ENCODE measurements around the gene SRCAP.
A peak's percentile ranks its signal among the peaks of the same experiment; 100 is the strongest.

The SRCAP gene

DNA sequence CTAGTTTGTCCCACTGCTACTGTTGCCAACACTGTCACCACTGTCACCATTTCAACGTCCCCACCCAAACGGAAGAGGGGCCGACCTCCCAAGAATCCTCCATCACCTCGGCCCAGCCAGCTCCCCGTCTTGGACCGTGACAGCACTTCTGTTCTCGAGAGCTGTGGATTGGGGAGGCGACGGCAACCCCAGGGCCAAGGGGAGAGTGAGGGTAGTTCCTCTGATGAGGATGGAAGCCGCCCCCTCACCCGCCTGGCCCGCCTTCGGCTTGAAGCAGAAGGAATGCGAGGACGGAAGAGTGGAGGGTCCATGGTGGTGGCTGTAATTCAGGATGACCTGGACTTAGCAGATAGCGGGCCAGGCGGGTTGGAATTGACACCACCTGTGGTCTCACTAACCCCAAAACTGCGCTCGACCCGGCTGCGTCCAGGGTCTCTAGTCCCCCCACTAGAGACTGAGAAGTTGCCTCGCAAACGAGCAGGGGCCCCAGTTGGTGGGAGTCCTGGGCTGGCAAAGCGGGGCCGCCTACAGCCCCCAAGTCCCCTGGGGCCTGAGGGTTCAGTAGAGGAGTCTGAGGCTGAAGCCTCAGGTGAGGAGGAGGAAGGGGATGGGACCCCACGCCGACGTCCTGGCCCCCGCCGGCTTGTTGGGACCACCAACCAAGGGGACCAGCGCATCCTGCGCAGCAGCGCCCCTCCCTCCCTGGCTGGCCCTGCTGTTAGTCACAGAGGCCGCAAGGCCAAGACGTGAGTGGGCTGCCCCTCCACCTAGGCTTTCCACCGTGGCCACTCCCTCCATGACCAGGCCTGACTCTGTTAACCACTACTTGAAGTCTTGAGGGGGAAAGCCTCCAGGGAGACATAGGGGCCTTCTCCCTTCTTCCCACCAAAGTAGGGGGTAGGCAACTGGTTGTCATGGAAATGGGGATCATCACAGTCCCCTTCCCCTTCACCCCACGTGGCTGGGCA lies 40.3 kb downstream of the SRCAP start:
- in situ Hi-C loops (cut with MboI; ENCODE audit: low sequenced_read_pairs), result no loop called here

DNA sequence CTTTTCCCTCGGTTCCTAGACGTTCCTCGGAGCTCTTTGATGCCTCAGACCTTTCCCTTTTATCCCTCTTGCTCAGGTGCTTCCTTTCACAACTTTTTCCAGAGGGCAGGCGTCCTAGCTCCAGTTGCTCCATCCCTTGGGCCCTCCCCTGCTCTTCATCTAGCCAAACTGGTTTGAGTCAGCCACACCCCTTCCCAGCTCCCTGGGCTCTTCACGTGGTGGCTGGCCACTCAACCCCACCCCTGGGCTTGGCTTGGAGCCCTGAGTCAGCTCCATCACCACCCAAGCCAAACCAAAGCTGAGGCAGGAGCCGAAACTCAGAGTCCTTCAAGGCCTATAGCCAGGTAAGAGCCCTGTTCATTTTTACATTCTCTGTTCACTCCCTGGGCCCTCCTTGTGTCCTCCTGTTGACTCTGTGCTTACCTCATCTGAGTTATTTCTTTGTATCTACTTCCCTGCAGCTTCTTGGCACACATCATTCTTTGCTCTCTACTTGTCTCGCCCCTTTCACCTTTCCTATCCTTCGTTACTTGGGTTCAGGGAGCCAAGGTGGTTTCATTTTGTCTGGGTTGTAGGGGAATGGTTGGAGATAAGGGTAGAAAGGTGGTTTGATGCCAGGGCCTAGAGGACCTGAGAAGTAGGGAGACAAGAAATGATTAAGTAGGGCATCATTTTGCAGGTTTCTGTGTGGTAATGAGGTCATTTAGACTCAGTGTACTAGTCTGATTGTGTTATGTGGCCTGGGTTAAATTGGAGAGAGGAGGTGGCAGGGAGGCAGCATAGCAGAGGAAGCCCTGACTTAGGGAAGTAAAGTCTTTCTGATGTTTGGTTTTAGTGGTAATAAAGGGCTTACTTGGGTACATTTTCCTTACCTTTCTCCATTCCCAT lies 41.6 kb downstream of the SRCAP start:
- H3K4me3 ChIP-seq, result no peak overlapping the region
- no peaks in the 10 kb centered on the region for H3K9me3 ChIP-seq
- H3K36me3 ChIP-seq (replicated peaks), result peaks cover 68% of the 10 kb centered on the region
- H3K27me3 ChIP-seq (ENCODE audit: low read depth), result no peaks in the 10 kb centered on the region
- in situ Hi-C loops (cut with MboI; ENCODE audit: low sequenced_read_pairs), result no loop called here
- no peak for DNase-seq (ENCODE audit: low spot score in 2 of 2)
- no peaks in the 10 kb centered on the region for H3K4me1 ChIP-seq

More for the DNA sequence above, 40.3 kb downstream of the SRCAP start:
- no peak for DNase-seq (ENCODE audit: low spot score in 2 of 2)
- Histone ChIP-seq H3K27me3 (ENCODE audit: low read depth) (no peaks in the 10 kb centered on the region), H3K4me3 (no peak overlapping the region), H3K4me1 (no peaks in the 10 kb centered on the region), H3K36me3 (replicated peaks) (peaks cover 66% of the 10 kb centered on the region), H3K9me3 (no peaks in the 10 kb centered on the region)

DNA sequence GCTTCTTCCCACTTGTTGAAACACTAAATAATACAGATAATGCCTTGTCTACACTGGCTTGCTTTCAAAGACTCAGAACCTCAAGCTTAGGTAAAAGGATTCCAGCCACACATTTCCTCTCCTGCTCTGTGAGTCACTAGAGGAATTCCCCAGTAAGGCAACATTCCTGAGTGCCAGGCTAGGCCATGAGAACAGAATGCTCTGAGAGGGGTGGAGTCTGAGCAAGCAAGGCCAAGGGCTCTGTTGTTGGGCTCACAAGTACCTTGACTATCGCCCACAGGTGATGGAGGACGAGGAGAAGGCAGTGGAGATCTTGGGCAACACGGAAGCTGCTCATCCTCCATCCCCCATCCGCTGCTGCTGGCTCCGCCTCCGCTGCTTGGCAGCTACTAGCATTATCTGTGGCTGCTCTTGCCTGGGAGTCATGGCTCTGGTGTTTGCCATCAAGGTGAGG lies 42.5 kb downstream of the SRCAP start:
- peaks cover 59% of the 10 kb centered on the region for H3K36me3 ChIP-seq (replicated peaks)
- in situ Hi-C loops (cut with MboI; ENCODE audit: low sequenced_read_pairs), result no loop called here
- no peaks in the 10 kb centered on the region for H3K4me1 ChIP-seq
- H3K4me3 ChIP-seq, result no peak overlapping the region
- no peaks in the 10 kb centered on the region for H3K9me3 ChIP-seq
- H3K27me3 ChIP-seq (ENCODE audit: low read depth), result no peaks in the 10 kb centered on the region
- no peak for DNase-seq (ENCODE audit: low spot score in 2 of 2)

GRCh38 chr16:30743716-30744115 lies 44.7 kb downstream of the SRCAP start:
- in situ Hi-C loops (cut with MboI; ENCODE audit: low sequenced_read_pairs), result no loop called here
- peaks cover 7% of the 10 kb centered on the region for H3K4me1 ChIP-seq
- peaks cover 37% of the 10 kb centered on the region for H3K36me3 ChIP-seq (replicated peaks)

DNA sequence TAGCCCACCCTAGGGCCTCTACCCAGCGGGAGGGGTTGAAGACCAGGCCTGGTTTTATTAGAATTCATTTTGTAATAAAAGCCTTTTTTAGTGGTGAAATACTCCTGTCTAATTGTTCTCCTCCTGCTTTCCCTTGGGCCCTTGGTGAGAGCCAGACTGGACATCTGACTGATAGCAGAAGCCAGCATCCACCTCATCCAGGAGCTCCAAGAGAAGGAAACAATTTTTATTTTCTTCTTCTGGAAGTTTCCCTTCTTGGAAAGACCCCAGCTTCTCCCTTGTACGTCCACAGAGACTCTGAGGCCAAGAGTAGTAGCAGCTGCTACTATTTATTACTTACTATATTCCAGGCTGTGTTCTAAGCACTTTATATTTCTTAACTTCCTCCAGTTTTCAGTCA lies 45.2 kb downstream of the SRCAP start:
- H3K4me3 ChIP-seq, result no peak overlapping the region
- in situ Hi-C loops (cut with MboI; ENCODE audit: low sequenced_read_pairs), result no loop called here
- no peak for DNase-seq (ENCODE audit: low spot score in 2 of 2)
- H3K36me3 ChIP-seq (replicated peaks), result peaks cover 32% of the 10 kb centered on the region
- no peaks in the 10 kb centered on the region for H3K27me3 ChIP-seq (ENCODE audit: low read depth)
- no peaks in the 10 kb centered on the region for H3K9me3 ChIP-seq
- H3K4me1 ChIP-seq, result peaks cover 7% of the 10 kb centered on the region

More at GRCh38 chr16:30743716-30744115, 44.7 kb downstream of the SRCAP start:
- H3K9me3 ChIP-seq, result no peaks in the 10 kb centered on the region
- no peaks in the 10 kb centered on the region for H3K27me3 ChIP-seq (ENCODE audit: low read depth)
- no peak overlapping the region for H3K4me3 ChIP-seq
- no peak for DNase-seq (ENCODE audit: low spot score in 2 of 2)

DNA sequence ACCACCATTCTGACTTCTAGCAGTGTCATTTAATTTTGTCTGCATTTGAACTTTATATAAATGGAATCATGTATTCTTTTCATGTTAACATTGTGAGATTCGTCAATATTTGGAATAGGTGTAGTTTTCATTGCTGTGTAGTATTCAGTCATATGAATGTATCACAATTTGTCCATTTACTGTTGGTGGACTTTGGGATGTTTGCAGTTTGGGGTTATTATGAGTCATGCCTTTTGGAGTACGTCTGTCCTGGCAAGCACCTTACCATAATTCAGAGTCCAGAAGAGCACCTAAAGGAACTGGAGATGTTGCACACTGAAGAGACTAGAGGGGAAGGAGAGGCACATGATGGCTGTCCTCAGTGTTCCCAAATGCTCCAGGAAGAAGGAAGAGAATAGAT lies 46.1 kb downstream of the SRCAP start:
- H3K36me3 ChIP-seq (replicated peaks), result peaks cover 27% of the 10 kb centered on the region
- peaks cover 11% of the 10 kb centered on the region for H3K4me1 ChIP-seq
- in situ Hi-C loops (cut with MboI; ENCODE audit: low sequenced_read_pairs), result no loop called here
- no peaks in the 10 kb centered on the region for H3K9me3 ChIP-seq
- H3K4me3 ChIP-seq, result no peak overlapping the region
- no peaks in the 10 kb centered on the region for H3K27me3 ChIP-seq (ENCODE audit: low read depth)
- no peak for DNase-seq (ENCODE audit: low spot score in 2 of 2)

DNA sequence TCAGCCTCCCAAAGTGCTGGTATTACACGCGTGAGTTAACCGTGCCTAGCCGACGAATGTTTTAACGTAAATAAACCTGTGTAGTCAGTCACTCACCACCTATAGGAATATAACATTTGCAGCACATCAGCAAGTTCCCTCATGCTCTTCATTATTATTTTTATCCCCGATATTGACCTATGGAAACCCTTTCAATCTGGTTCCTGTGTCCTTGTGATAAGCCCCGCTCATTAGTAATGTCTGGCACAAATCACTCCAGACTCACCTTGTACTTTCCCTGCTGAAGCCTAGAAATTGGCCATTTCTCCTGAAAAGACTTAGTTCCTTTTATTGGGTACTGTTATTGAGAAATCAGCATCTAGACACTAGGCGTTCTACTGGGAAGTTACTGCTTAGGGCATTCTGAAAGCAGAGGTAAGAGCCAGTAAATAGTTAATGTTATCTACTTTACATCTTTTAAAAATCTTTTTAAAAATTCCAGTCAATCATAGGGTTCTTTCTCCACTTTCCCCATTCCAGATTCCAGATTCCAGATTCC lies 47.7 kb downstream of the SRCAP start:
- Histone ChIP-seq H3K27me3 (ENCODE audit: low read depth) (no peaks in the 10 kb centered on the region), H3K4me1 (peaks cover 11% of the 10 kb centered on the region), H3K36me3 (replicated peaks) (peaks cover 27% of the 10 kb centered on the region), H3K9me3 (no peaks in the 10 kb centered on the region), H3K4me3 (no peak overlapping the region)
- no peak for DNase-seq (ENCODE audit: low spot score in 2 of 2)
- in situ Hi-C loops (cut with MboI; ENCODE audit: low sequenced_read_pairs), result no loop called here

GRCh38 chr16:30747331-30747730 lies 48.4 kb downstream of the SRCAP start:
- H3K36me3 ChIP-seq (replicated peaks), result peaks cover 22% of the 10 kb centered on the region
- H3K9me3 ChIP-seq, result no peaks in the 10 kb centered on the region
- H3K4me1 ChIP-seq, result peaks cover 11% of the 10 kb centered on the region
- DNase-seq (ENCODE audit: low spot score in 2 of 2), result no peak
- H3K4me3 ChIP-seq, result peak overlapping the region; percentile 79
- in situ Hi-C loops (cut with MboI; ENCODE audit: low sequenced_read_pairs), result no loop called here
- H3K27me3 ChIP-seq (ENCODE audit: low read depth), result no peaks in the 10 kb centered on the region

DNA sequence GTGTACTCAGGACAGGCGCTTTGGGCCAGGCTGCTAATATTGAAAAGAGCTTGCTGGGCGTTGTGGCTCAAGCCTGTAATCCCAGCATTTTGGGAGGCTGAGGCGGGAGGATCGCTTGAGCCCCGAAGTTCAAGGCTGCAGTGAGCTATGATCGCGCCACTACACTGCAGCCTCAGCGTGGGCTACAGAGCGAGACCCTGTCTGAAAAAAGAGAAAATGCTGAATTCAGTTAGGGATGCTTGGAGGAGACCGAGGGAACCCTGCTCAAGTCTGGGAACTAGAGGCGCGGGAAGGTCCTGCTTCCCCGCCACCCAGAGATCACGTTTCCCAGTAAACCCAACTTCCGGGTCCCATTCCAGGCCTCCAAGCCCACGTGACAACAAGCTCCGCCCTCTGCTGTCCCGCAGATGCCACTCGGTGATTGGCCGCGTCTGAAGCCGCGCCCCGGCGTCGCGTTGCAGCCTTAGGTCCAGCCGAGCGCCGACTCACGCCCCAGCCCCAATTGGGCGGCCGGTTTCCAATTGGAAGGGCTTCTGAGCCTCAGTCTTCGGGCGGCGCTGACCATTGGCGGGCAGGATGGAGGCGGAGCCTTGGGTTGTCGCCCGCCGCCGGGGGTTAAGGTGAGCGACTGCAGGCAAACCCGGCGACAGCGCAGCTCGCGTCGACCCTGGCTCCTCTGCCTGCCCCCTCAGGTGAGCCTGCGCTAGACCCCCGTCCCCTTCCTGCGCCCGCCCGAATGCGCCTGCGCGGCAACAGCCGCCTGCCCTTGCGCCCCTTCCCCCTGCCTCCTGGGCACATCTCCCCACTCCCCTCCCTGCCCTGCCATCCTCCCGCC lies 49.0 kb downstream of the SRCAP start, which contains the start of gene PHKG2:
Gene PHKG2 (plus strand): TSS at position 627 of the 835 bp plus-strand sequence. CDS start 396 bp downstream, outside the sequence.
- H3K36me3 ChIP-seq (replicated peaks), result peaks cover 27% of the 10 kb centered on the region
- H3K27me3 ChIP-seq (ENCODE audit: low read depth), result no peaks in the 10 kb centered on the region
- H3K4me3 ChIP-seq, result peak within 1 kb of the TSS; percentile 79
- H3K4me1 ChIP-seq, result peaks cover 11% of the 10 kb centered on the region
- DNase-seq (ENCODE audit: low spot score in 2 of 2), result peak; percentile 98 to 100
- in situ Hi-C loops (cut with MboI; ENCODE audit: low sequenced_read_pairs), result no loop called here
- no peaks in the 10 kb centered on the region for H3K9me3 ChIP-seq

DNA sequence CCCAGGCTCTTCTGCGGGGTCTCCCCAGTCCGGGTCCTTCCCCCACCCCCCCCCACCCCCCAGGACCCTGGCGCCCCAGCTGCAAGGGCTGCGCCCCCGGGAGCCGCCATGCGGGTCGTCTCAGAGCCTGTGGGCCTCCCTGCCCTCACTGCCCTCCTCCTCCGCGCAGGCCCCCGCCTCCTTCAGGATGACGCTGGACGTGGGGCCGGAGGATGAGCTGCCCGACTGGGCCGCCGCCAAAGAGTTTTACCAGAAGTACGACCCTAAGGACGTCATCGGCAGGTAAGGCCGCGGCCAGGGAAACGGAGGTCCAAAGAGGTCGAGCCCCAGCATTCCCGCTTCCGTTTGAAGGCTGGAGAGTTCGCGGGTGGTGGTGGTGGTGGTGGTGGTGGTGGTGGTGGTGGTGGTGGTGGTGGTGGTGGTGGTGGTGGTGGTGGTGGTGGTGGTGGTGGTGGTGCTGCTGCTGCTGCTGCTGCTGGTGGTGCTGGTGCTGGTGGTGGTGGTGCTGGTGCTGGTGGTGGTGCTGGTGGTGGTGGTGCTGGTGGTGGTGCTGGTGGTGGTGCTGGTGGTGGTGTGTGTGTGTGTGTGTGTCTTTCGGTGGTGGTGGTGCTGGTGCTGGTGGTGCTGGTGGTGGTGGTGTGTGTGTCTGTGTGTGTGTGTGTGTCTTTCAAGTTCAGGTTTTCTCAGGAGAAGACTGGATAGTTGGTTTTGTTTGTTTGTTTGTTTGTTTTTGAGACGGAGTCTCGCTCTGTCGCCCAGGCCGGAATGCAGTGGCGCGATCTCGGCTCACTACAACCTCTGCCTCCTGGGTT lies 49.9 kb downstream of the SRCAP start:
- H3K27me3 ChIP-seq (ENCODE audit: low read depth), result no peaks in the 10 kb centered on the region
- peak in 1 of 2 experiments; percentile 52 for DNase-seq (ENCODE audit: low spot score in 2 of 2)
- H3K4me1 ChIP-seq, result peaks cover 11% of the 10 kb centered on the region
- no peaks in the 10 kb centered on the region for H3K9me3 ChIP-seq
- peaks cover 34% of the 10 kb centered on the region for H3K36me3 ChIP-seq (replicated peaks)
- H3K4me3 ChIP-seq, result peak overlapping the region; percentile 79
- in situ Hi-C loops (cut with MboI; ENCODE audit: low sequenced_read_pairs), result no loop called here

DNA sequence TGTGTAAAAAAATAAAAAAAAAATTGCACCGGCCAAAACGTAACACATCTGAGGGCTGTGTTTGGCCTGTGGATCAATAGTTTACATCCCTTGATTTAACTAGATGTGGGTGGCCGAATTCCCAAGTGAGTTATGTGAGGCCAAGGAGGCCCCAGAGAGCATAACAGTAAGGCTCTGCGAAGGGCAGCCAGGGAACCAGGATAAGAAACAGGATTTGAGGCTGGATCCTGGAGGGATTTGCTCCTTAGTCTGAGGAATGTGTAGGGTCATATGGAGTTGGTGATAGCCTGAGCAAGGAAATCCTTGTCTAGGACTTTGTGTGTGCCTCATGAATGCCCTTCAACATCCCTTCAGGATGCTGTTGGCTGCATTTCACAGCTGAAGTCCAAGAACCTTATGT lies 51.2 kb downstream of the SRCAP start:
- peaks cover 35% of the 10 kb centered on the region for H3K36me3 ChIP-seq (replicated peaks)
- DNase-seq (ENCODE audit: low spot score in 2 of 2), result no peak
- in situ Hi-C loops (cut with MboI; ENCODE audit: low sequenced_read_pairs), result no loop called here
- peaks cover 11% of the 10 kb centered on the region for H3K4me1 ChIP-seq
- no peak overlapping the region for H3K4me3 ChIP-seq
- no peaks in the 10 kb centered on the region for H3K27me3 ChIP-seq (ENCODE audit: low read depth)
- no peaks in the 10 kb centered on the region for H3K9me3 ChIP-seq

DNA sequence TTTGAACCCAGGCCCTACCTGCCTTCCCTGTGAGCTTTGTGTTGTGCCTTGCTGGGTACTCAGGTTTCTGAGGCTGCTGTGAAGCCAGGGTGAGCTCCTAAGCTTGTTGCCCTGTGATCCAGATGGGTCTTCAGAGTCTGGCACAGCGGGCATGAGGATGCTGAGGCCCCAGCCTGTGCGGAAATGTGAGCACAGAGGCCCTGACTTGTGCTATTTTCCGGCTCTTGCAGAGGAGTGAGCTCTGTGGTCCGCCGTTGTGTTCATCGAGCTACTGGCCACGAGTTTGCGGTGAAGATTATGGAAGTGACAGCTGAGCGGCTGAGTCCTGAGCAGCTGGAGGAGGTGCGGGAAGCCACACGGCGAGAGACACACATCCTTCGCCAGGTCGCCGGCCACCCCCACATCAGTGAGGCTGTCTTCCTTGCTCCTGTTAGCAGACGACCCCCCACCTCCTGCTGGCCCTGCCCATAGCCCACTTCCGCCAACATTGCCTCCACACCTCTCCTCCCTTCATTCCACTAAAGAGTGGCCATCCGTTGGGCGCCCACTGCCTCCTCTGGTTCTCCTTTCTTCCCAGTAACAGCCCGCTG lies 52.0 kb downstream of the SRCAP start:
- no peaks in the 10 kb centered on the region for H3K27me3 ChIP-seq (ENCODE audit: low read depth)
- no peak overlapping the region for H3K4me3 ChIP-seq
- H3K4me1 ChIP-seq, result peaks cover 11% of the 10 kb centered on the region
- H3K36me3 ChIP-seq (replicated peaks), result peaks cover 37% of the 10 kb centered on the region
- H3K9me3 ChIP-seq, result no peaks in the 10 kb centered on the region
- no peak for DNase-seq (ENCODE audit: low spot score in 2 of 2)
- in situ Hi-C loops (cut with MboI; ENCODE audit: low sequenced_read_pairs), result no loop called here

Measured in HAP-1 (cell line).